ENCODE data around the gene SEC14L5.
"Not testable (repeated sequence)": the region's sequence is repeated elsewhere in the genome, so short reads cannot be mapped to it uniquely, and the experiment has no call there.

SEC14L5 gene

DNA sequence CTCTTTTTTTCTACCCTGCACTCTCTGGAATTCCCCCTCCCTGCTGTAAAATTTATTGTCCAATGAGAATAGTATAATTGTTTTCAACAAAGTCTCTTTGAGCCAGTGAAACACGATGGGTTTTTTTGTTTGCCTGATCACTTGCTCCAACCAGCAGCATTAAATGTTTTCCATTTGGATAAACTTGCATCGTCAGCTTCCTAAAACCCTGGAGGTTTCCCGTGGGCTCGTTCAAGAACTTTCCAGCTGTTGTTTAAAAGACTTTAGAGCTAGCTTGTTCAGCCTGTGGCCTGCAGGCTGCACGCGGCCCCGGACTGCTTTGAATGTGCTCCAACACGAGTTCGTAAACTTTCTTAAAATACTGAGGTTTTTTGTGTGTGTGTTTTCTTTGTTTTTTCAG is 60.7 kb downstream of the SEC14L5 start:
- no peak for DNase-seq

DNA sequence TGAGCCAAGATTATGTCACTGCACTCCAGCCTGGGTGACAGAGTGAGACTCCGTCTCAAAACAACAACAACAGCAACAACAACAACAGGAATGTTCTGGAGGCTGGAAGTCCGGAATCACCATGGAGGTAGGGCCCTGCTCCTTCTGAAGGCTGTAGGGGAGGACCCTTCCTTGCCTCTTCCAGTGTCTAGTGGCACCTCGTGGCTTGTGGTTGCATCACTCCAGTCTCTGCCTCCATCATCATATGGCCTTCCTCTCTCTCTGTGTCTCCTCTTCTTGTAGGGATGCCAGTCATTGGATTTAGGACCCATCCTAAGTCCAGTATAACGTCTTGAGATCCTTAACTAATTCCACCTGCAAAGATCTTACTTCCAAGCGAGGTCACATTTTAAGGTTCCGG is 61.6 kb downstream of the SEC14L5 start:
- no peak for DNase-seq

DNA sequence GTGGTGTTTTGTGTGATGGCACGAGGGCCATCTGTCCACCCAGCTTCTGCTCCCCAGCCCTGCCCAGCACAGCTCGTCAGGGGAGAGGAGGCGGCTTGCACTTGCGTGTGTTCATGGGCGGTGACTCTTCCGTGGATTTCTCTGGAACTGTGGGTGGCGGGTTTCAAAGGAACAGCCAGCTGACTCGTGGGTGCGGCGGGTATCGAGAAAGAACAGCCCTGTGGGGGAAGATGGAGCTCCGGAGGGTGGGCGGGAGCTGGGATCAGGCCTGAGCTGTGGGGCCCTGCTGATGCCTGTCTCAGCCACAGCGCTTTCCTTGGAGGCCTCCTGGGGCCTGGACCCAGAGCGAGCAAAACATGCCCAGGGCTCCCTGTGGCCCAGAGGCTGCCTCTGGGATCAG is 62.4 kb downstream of the SEC14L5 start:
- no peak for DNase-seq

DNA sequence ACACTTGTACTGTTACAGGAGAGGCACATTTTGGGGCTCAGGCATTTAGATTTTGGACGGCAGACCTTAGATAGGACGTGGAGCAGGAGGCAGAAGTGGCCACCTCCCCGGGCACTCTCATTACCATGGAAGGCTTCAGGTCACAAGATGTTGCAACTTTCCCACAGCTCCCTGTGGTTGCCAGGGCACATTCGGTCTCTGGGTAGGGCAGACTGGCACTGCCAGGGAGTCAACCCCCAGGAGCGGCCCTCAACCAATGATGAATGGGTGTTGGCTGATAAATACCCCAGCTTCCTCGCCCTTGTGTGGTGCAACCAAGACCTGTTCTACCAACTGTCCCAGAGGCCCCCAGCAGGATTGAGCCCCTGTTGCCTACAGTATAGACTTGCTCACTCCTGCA is 64.4 kb downstream of the SEC14L5 start:
- DNase-seq: no peak

DNA sequence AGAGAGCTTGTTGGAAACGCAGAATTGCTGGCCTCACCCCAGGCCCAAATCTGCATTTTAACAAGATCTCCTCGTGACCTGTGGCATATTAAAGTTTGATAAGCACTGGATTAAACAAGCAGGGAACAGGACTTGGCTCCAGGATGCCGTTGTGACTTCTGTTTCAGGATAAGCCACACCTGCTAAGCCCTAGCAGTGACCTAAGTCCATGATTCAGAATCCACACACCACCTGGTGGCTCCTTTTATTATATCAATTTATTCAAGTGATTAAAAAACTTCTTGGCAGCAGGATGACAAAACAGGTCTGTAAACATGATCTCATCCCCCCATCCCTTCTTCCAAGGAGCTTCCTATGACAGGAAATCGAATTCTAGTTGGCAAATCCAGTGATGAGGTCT is 66.5 kb downstream of the SEC14L5 start:
- DNase-seq: peak; percentile 26

DNA sequence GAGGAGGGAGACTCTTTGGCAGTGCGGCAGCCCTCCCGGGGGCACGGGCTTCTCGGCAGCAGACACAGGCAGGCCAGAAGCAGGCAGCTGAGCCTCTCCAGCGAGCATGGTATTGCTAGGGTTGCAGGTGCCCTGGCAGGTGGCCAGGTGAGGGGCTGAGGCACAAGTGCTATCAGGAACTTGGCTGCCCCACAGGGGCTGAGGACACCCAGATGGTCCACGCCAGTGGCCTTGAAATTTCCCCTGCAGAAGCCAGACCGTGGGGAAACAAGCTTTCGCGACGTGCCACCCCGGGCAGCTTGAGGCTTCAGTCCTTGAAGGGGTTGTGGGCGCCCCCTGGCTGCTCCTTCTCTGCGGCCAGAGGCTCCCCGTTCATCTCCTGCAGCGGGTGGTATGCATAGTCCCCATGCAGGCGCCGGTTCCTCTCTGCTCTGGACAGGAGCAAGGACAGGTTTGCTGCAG is 67.1 kb downstream of the SEC14L5 start:
- DNase-seq: no peak

DNA sequence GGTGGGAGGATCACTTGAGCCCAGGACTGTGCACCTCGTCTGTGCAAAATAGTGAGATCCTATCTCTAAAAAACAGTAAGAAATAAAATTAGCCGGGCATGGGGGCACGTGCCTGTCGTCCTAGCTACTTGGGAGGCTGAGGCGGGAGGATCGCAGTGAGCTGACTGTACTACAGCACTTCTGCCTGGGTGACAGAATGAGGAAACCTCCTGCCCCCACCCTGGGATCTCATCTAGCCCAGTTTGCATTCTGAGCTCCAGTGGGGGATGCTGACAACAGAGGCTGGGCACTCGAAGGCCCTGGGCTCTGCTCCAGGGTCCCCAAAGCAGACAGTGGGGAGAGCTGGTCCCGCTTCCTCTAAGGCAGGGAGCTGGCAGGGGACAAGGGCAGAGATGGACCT is 68.5 kb downstream of the SEC14L5 start:
- DNase-seq: no peak

DNA sequence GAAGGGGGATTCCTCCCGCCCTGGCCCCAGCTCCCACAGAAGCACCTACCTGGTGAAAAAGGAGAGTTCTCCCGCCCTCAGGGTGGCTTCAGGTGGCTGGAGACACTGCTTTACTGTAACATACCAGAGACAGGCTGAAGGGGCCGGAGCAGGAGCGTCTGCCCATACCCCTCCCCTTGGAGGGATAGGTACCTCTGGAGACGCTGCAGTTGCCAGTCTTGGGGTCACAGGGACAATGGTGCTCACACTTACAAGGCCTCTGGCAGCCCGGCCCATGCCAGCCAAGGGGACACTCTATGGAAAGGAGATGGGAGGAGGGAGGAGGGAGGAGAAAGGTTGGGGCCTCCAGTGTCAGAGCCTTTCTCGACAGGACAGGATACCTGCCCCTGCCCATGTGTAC is 69.0 kb downstream of the SEC14L5 start:
- no peak for DNase-seq

DNA sequence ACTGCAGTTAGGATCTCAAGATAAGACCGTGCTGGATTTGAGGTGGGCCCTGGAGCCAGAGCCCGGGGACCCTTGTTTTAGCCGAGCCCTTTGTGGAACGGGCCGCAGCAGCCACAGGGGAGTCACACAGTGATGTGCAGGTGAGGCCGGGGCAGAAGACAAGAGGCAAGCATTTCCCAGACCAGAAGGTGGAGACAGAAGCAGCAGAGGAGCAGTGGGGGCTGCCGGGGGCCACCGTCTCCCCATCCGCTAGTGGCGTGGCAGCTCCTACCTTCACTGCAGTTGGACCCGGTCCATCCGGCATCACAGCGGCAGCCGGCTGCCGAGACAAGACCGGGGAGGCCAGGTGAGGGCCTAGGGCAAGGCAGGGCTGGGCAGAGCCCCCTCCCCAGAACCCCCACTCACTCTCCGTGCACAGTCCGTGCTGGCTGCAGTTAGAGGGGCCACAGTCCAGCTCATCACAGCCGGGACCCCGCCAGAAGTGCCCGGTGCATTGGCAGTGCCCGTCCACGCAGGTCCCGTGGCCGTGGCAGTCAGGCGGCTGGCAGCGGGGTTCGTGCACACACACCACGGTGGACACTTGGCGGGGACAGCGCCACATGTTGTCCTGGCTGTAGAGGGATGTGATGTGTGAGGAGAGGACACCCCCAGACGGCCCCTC is 69.6 kb downstream of the SEC14L5 start:
- DNase-seq: no peak

DNA sequence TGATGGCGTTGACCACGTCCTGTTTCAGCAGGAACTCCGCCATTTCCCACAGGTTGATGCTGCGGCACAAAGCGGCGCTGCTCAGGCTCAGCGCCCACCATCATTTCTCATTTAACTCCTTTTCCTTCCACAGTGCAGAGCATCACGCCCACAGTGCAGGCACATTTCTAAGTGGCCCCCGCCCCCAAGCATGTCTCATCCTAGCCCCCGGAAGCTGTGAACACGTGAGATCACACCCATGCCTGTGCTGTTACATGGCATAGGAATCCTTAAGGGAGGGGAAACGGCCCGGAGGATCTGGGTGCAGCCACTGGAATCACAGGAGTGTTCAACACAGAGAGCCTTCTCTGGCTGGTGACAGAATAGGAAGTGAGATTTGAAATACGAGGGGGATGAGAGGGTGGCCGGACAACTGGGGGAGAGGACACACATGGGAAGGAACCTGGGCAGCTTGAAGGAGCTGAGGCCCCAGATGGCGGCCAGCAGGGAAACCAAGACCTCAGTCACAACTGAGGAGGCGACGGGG is 70.9 kb downstream of the SEC14L5 start:
- no peak for DNase-seq

DNA sequence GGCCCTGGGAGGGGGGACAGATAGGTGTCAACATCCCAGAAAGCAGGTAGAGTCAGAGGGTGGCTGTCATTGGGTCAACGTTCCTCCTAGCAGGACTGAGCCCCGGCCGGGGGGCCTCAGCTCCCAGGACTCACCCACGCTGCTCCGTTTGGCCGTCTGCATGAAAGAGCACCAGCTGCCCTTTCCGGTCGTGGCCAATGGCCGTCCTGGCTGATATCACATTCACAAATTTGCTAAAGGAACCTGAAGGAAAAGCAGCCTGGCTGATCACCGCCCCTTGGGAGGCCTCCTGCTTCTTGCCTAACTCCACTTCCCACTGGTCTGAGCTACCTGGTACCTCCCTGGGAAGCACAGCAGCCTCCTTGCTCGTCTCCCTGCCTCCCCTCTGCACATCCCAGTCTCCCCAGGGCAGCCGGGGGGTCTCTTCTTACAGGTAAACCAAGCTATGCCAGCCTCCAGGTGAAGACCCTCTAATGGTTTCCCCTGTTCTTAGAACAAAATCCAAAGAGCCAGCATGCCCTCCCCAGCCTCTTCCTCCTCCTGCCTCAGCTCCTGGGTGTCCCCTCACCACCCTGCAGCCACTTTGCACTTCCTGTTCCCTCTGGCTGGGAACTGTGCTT is 72.2 kb downstream of the SEC14L5 start:
- DNase-seq: no peak

DNA sequence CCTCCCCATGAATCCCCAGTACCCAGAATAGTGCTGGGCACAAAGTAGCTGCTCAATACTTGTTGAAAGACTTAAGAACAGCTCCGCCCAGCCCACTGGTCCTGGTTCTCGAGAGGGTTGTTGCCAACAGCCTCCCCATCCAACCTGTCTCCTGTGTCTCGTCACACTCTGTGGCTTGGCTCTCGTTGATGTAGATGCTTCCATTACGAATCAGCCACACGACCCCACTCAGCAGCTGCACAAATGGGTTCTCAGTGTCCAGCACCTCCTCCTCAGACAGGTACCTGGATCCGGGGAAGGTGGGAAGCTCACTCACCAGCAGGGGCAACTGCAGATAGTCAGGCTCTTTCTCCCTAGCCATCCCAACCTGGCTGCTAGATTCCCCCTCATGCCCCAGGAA is 73.5 kb downstream of the SEC14L5 start:
- no peak for DNase-seq

DNA sequence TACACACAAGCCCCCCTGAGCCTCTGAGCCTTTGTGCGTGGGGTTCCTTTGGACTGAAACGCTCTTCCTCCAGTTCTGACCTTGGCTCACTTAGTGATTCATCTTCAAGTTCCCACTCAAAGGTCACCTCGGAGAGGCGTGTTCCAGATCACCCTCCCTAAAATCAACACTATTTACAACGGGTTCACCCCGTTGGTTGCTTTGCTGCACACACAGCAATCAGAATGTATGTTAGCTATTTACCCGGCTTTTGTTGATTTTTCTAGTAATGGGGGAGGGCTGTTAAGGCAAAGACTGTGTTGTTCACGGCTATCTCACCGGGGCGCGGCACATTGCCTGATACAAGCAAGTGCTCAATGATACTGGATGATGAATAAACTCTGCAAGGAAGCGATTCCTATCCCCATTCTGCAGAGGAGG is 74.6 kb downstream of the SEC14L5 start:
- DNase-seq: no peak

DNA sequence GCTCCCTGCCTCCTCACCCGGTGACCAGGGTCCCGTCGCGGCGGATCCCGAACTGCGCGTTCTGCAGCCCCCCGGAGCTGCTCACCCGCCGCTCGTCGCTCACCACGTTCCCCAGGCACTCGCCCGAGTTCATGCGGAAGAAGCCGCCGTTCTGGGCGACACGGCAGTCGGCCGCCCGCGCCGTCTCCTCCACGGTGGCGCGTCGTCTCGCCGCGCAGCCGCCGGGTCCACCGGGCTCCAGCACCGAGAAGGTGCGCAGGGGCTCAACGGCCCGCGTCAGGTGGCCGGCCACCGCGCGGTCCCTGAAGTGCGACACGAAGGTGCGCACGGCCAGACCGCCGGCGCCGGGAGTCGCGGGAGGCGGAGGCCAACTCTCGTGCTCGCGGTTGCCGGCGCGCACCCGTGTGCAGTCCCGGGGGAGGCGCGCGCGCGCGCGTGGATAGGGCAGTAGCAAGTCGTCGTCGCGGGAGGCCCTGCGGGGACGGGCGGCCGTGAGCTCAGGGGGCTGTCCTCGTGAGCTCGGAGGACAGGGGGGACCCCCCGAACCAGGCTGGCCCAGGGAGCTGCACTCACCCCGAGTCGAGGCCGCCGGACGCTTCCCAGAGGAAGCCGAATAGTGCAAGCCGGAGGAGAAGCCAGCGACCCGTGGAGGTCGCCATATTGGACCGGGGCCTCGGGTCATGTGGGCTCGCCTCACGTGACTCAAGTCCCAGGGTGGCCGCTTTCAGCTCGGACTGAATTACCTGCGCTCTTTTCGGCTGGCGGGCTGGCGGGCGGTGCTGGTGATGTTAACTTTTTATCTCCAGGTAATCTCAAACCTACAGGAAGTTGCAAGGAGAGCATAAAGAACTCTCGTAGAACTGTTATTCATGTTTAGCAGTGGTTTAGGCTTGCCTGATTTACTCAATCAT is 75.4 kb downstream of the SEC14L5 start, which contains the start of gene NAGPA:
Gene NAGPA (minus strand): TSS at position 680 of the 911 bp plus-strand sequence. CDS start 21 bp downstream, at position 659.
- peak; percentile 43 for DNase-seq

DNA sequence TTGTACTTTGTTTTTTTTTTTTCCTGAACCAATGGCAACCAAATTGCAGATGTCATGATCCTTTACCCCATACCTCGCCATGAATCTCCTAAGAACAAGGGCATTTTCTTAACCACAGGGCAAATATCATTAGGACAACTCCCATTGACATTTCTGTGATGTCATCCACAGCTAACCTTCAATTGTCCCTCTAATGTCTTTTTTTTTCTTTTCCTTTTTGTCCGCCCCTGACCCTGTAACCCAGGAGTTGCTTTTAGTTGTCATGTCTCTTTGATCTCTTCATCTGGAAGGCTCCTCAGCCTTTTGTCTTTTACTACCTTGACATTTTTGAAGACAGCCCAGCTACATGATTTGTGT is 76.0 kb downstream of the SEC14L5 start:
- DNase-seq: no peak

DNA sequence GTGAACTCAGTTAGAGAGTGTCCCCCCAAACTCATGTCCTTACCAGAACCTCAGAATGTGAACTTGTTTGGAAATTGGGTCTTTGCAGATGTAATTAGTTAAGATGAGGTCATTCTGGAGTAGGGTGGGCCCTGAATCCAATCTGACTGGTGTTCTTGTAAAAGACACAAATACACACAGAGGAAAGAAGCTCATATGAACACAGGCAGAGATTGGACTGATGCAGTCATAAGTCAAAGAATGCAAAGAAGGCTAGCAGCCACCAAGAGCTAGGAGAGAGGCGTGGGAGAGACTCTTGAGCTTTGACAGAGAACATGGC is 77.7 kb downstream of the SEC14L5 start:
- no peak for DNase-seq

DNA sequence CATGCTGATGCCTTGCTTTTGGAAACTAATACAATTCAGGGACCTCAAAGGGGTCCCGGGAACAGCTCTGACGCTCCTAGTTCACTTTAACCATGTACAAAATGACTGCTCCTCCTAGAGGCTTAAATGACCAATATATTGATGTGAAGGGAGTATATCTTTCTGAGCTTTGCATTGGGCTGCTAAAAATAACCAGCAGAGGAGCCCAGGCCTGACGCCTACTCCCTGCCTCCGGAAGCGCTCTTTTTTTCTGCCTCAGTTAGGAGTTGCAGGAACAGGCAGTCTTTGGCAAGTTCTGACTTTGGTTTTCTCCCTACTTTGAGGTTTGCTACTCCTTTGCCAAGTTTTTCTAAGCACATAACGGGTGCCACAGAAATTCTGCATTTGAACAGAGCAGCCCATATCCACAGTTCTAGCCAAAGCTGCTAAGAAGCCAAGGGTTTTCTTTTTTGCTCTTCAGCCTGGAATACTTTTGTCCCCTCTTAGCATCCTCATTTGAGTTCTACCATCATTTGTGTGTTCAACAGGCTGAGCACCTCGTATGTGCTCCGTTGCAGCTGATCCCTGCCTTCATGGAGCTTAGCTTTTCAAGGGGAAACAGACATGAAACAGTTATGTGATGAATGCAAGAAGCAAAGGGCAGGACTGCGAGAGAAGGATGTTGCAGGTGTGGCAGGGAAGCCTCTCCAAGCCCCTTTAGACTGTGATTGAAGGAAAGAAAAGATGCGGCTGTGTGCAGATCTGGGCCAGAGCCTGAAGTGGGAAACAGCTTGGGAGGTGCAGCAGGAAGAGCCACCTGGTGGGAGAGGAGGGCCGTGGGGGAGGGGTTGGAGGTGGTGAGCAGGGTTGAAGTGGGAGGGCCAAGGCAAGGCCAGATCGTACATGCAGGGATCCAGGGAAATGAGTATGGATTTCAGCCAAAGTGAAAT is 78.4 kb downstream of the SEC14L5 start:
- peak; percentile 19 for DNase-seq

DNA sequence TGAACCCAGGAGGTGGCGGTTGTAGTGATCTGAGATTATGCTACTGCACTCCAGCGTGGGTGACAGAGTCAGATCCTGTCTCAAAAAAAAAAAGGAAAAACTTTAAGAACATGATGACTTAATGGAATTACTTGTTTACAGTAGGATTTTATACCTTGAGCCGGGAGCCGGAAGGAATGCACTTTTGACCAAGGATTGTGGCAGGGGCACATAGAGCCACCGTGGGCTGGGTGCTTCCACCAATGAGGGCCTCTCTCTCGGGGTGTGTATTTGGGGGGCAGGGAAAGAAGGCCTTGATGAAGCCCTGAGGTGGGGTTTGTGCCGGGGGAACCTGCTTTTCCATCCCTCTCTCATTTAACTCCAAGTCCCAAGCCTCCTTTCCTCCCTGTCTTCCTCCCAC is 82.3 kb downstream of the SEC14L5 start:
- DNase-seq: no peak

DNA sequence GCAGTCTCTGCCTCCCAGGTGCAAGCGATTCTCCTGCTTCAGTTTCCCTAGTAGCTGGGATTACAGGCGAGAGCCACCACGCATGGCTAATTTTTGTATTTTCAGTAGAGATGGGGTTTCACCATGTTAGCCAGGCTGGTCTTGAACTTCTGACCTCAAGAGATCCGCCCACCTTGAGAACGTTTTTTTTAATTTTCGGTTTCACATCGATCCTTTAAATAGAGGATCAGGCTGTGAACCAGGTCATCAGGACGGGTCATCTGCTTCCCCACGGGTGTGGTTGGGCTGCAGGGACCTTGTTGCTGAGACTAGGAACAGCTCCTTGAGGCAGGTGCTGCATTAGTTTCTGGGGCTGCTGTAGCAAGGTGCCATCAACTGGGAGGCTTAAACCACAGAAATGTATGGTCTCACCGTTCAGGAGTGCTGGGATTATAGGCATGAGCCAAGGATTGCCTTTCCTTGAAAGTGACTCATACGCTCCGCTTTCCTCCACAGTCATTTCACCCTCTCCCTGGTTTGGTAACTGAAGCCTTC is 83.5 kb downstream of the SEC14L5 start:
- DNase-seq: no peak

DNA sequence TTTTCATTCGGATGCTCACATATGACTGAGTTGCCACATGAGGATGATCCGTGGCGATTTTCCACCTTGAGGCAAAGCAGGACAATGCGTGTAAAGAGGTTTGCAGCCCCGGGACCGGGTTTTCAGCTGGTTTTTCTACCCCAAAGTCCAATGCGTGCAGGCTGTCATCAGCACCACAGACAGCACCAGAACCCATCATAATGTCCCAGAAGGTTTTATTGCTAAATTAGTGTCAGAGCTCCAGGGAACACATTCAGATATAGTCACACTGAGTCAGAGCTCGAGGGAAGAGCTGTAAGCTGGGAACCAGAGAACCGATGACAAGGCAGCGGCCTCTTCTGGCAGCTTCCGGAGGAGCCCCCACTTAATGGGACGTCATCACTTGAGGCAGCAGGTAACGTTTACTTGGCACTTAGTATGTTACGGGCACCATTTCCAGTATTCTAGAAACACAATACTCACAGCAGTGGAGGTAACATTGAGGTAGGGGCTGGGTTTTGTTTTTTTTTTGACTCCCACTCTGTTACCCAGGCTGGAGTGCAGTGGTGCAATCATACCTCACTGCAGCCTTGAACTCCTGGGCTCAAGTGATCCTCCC is 84.5 kb downstream of the SEC14L5 start:
- peak; percentile 25 for DNase-seq

DNA sequence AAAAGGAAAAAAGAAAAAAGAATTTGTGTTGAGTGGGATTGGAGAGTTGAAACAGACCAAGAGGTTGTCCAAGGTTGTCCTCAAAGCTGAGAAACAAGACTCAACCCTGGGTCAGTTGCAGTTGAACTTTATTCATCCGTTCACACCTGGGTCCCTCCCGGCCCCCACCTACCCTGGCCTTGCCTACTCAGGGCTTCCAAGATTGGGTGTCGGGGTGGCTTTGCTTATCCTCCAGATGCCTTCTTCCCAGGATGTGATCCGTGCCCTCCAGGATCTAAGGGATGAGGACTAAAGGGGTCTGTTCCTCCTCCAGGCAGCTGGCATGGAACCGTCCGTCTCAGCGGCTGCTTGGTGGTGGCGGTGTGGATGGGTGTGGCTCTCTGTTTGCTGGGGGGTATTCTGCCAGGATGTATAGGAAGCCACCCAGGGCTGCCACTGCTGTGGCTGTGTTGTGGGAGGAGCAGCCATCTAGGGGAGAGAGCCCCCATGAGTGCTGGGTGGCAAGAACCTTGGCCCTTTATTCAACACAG is 85.9 kb downstream of the SEC14L5 start:
- no peak for DNase-seq

DNA sequence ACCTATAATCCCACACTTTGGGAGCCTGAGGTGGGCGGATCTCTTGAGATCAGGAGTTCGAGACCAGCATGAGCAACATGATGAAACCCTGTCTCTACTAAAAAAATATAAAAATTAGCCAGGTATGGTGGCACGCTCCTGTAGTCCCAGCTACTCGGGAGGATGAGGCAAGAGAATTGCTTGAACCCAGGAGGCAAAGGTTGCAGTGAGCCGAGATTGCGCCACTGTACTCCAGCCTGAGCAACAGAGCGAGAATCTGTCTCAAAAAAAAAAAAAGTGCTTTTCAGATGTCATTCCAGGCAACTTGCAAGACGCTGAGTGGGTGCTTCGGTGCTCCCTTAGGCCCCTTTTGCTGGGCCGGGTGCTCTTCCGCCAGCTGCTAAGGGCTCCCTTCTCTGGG is 86.5 kb downstream of the SEC14L5 start:
- DNase-seq: not testable (repeated sequence)

Measured in NCI-H510A (cell line).